Loucy (cell line): ENCODE data around the gene FYN.

Source experiments
- H2AFZ ChIP-seq: fragments of 200-600 bp; sonication (generic); 2 replicates; pipeline ENCODE4 v1.6.0; 2016; ENCODE audit warnings: antibody characterized with exemption, mild to moderate bottlenecking, low read length, moderate library complexity
- H3F3A ChIP-seq: fragments of 200-600 bp; 2 replicates; pipeline ENCODE4 v1.6.0; 2016; ENCODE audit warnings: antibody characterized with exemption, low read depth, mild to moderate bottlenecking
- H3K27me3 ChIP-seq: fragments of 200-600 bp; sonication (generic); 2 replicates; pipeline ENCODE4 v1.6.1; 2014; ENCODE audit warnings: low read length, mild to moderate bottlenecking; ENCODE audit not compliant: insufficient read depth, poor library complexity, severe bottlenecking
- H3K36me3 ChIP-seq: fragments of 200-600 bp; sonication (generic); 2 replicates; pipeline ENCODE4 v1.6.1; 2016; ENCODE audit warnings: low read length; ENCODE audit not compliant: insufficient read depth
- H3K4me1 ChIP-seq: fragments of 200-600 bp; sonication (generic); 2 replicates; pipeline ENCODE4 v1.5.1; 2014; ENCODE audit warnings: low read length, mild to moderate bottlenecking; ENCODE audit not compliant: insufficient read depth, poor library complexity, severe bottlenecking
- H3K4me2 ChIP-seq: fragments of 200-600 bp; sonication (generic); 2 replicates; pipeline ENCODE4 v1.6.0; 2014; ENCODE audit warnings: antibody characterized with exemption, low read length, low read depth, mild to moderate bottlenecking; ENCODE audit not compliant: poor library complexity, severe bottlenecking
- H3K4me3 ChIP-seq: fragments of 200-600 bp; sonication (generic); 2 replicates; pipeline ENCODE4 v1.5.1; 2014; ENCODE audit warnings: low read length, mild to moderate bottlenecking, mixed read lengths; ENCODE audit not compliant: poor library complexity, severe bottlenecking
- H3K79me2 ChIP-seq: fragments of 200-600 bp; sonication (generic); 2 replicates; pipeline ENCODE4 v1.6.1; 2014; ENCODE audit warnings: low read length; ENCODE audit not compliant: insufficient read depth
- H3K9ac ChIP-seq: fragments of 200-600 bp; sonication (generic); 2 replicates; pipeline ENCODE4 v1.6.0; 2014; ENCODE audit warnings: mild to moderate bottlenecking, low read depth, low read length, moderate library complexity; ENCODE audit not compliant: poor library complexity, severe bottlenecking
- H3K9me2 ChIP-seq: fragments of 200-600 bp; sonication (generic); replicated peaks from 2 replicates; pipeline ENCODE4 v1.6.1; 2016; ENCODE audit warnings: low read depth, low read length, mixed read lengths
- H3K9me3 ChIP-seq: fragments of 200-600 bp; sonication (generic); 2 replicates; pipeline ENCODE4 v1.6.1; 2014; ENCODE audit warnings: mild to moderate bottlenecking, antibody characterized with exemption, low read length, low read depth; ENCODE audit not compliant: insufficient read depth
- H4K20me1 ChIP-seq: fragments of 200-600 bp; sonication (generic); 2 replicates; pipeline ENCODE4 v1.6.0; 2014; ENCODE audit warnings: antibody characterized with exemption, low read length, mild to moderate bottlenecking; ENCODE audit not compliant: insufficient read depth, poor library complexity, severe bottlenecking
- EZH2phosphoT487 ChIP-seq: fragments of 200-600 bp; IDR thresholded peaks from 2 replicates; pipeline ENCODE4 v1.6.1; 2018; ENCODE audit warnings: antibody characterized with exemption, mild to moderate bottlenecking, moderate library complexity, borderline replicate concordance
- TF ChIP-seq, protein P1 (sequence below): fragments of 200-600 bp; sonication (generic); conservative IDR thresholded peaks from 2 replicates; pipeline ENCODE4 v1.5.1; 2014; ENCODE audit warnings: mild to moderate bottlenecking, antibody characterized with exemption, low read length

FYN gene

DNA sequence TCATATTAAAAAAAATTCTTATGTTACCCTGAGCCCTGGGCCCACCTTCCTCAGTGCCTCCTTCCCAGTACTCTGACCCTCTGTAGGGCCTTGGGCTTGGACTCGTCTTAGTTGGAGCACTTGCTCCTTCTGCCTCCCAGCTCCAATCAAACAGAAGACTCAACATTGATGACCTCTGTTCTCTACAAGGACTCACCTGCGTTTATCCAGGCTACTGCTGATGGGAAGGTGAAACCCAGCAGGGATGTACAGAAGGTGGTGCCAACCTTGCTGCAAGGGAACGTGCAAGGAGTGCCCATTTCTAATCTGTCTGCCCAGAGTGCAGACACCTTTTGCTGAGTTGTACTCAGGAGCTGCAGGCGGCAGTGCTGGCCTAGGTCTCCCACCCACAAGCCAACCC lies 38.9 kb downstream of the FYN start:
- TF ChIP-seq, protein P1, sequence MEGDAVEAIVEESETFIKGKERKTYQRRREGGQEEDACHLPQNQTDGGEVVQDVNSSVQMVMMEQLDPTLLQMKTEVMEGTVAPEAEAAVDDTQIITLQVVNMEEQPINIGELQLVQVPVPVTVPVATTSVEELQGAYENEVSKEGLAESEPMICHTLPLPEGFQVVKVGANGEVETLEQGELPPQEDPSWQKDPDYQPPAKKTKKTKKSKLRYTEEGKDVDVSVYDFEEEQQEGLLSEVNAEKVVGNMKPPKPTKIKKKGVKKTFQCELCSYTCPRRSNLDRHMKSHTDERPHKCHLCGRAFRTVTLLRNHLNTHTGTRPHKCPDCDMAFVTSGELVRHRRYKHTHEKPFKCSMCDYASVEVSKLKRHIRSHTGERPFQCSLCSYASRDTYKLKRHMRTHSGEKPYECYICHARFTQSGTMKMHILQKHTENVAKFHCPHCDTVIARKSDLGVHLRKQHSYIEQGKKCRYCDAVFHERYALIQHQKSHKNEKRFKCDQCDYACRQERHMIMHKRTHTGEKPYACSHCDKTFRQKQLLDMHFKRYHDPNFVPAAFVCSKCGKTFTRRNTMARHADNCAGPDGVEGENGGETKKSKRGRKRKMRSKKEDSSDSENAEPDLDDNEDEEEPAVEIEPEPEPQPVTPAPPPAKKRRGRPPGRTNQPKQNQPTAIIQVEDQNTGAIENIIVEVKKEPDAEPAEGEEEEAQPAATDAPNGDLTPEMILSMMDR: no peak
- TF ChIP-seq EZH2phosphoT487: no peak
- H3K4me1 ChIP-seq: peaks cover 63% of the 10 kb centered on the region
- no peaks in the 10 kb centered on the region for H4K20me1 ChIP-seq
- H3K79me2 ChIP-seq: peaks cover 80% of the 10 kb centered on the region
- no peaks in the 10 kb centered on the region for H3K9me3 ChIP-seq
- no peaks in the 10 kb centered on the region for H3K9me2 ChIP-seq
- H3K36me3 ChIP-seq: no peaks in the 10 kb centered on the region
- H3K4me3 ChIP-seq: no peak overlapping the region
- no peak overlapping the region for H2AFZ ChIP-seq
- H3K4me2 ChIP-seq: no peak overlapping the region
- no peaks in the 10 kb centered on the region for H3K27me3 ChIP-seq
- no peak overlapping the region for H3K9ac ChIP-seq
- H3F3A ChIP-seq: 0 out of 2 replicates have a peak, but pooled peaks cover 5% of the 10 kb centered on the region

DNA sequence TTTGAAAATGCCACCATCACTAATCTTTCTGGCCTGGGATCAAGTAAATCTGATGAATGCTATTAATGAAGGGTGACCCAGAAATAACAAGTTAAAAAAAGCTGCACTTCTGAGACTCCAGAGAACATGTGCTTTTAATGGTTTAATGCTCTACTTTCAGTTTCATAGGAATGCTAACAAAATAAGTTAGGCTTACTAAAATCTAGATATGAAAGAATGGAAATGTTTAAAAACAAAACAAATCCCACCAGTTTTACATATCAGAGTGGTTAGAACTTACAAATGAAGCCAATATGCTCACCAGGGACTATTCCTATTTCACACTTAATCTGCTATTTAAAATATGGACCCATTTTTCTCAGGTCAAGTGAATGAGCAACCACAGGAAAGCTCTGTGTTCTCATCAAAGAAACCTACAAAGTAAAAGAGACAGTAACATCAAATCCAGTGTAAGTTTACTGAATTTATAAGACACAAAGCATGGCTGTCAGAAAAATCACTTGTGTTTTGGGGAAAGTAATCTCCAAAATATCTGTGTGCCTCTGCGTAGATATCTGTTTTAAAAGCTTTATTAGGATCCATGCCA lies 40.3 kb downstream of the FYN start:
- Histone ChIP-seq H3K9me3 (no peaks in the 10 kb centered on the region), H3F3A (0 out of 2 replicates have a peak, but pooled peaks cover 5% of the 10 kb centered on the region), H3K4me2 (peak overlapping the region; percentile 41), H3K36me3 (peaks cover 6% of the 10 kb centered on the region; the same call in 1 of the 2 replicates), H3K4me1 (peaks cover 49% of the 10 kb centered on the region), H2AFZ (no peak overlapping the region), H3K27me3 (no peaks in the 10 kb centered on the region), H3K9ac (no peak overlapping the region), H3K79me2 (peaks cover 79% of the 10 kb centered on the region), H4K20me1 (no peaks in the 10 kb centered on the region), H3K9me2 (no peaks in the 10 kb centered on the region), H3K4me3 (no peak overlapping the region)
- TF ChIP-seq, protein P1: no peak
- TF ChIP-seq EZH2phosphoT487: no peak

DNA sequence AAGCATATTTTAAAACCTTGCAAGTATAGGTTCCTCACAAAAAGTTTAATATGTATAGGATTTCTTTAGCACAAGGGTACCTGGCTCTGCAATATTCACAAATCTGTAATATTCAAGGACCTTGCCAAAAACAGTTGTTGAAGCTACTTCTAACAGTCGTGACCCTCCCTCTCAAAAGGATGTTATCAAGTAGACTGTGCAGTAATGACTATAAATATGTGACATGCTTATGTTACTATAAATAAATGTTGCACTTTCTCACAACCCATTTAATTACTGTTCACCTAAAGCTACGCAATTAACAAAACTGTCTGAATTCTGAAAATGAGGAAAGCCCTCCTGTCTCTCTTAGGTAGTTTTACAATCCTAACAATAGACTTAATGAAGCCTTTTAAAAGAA lies 41.8 kb downstream of the FYN start:
- H4K20me1 ChIP-seq: no peaks in the 10 kb centered on the region
- H3K36me3 ChIP-seq: peaks cover 6% of the 10 kb centered on the region; the same call in 1 of the 2 replicates
- no peaks in the 10 kb centered on the region for H3F3A ChIP-seq
- H3K4me3 ChIP-seq: no peak overlapping the region
- H3K9me3 ChIP-seq: no peaks in the 10 kb centered on the region
- H3K79me2 ChIP-seq: peaks cover 83% of the 10 kb centered on the region
- no peaks in the 10 kb centered on the region for H3K27me3 ChIP-seq
- H3K9me2 ChIP-seq: no peaks in the 10 kb centered on the region
- no peak overlapping the region for H2AFZ ChIP-seq
- H3K9ac ChIP-seq: no peak overlapping the region
- TF ChIP-seq EZH2phosphoT487: no peak
- TF ChIP-seq, protein P1: no peak
- peaks cover 41% of the 10 kb centered on the region for H3K4me1 ChIP-seq
- H3K4me2 ChIP-seq: no peak overlapping the region
